HepG2 (cell line): Measurements from ENCODE around the gene CNTD1. TPM values are rescaled to one million over a fixed set of nuclear protein-coding genes. Genes with fewer than 3 reads are reported as not detected.

ENCODE experiments used
- AGO2 ChIP-seq: fragments of 200-400 bp; formaldehyde crosslinking; optimal IDR thresholded peaks from 2 replicates; pipeline ENCODE3; 2017; ENCODE audit warnings: mild to moderate bottlenecking, low read depth, low read length, moderate library complexity
- CBX1 ChIP-seq: IDR thresholded peaks from one replicate; pipeline ENCODE4 v1.6.1; 2016; ENCODE audit warnings: antibody characterized with exemption, low read depth
- DNMT1 ChIP-seq: sonication (generic); formaldehyde crosslinking; IDR thresholded peaks from 2 replicates; pipeline ENCODE4 v1.5.1; 2020; ENCODE audit warnings: mild to moderate bottlenecking, missing genetic modification reagents
- DPF2 ChIP-seq: sonication (generic); formaldehyde crosslinking; IDR thresholded peaks from 2 replicates; pipeline ENCODE4 v1.4.0; 2020; ENCODE audit warnings: mild to moderate bottlenecking, low read depth, missing genetic modification reagents, borderline replicate concordance
- ELF1 ChIP-seq: sonication (generic); formaldehyde crosslinking; IDR thresholded peaks from 2 replicates; pipeline ENCODE4 v1.4.0; 2020; ENCODE audit warnings: missing genetic modification reagents
- FOXM1 ChIP-seq: sonication (generic); formaldehyde crosslinking; IDR thresholded peaks from 2 replicates; pipeline ENCODE4 v1.5.0; 2020; ENCODE audit warnings: missing genetic modification reagents
- KAT2B ChIP-seq: fragments of 150-350 bp; IDR thresholded peaks from 2 replicates; pipeline ENCODE4 v1.6.1; 2014; ENCODE audit warnings: low read depth, low read length, borderline replicate concordance
- NCOA2 ChIP-seq: sonication (generic); formaldehyde crosslinking; IDR thresholded peaks from 2 replicates; pipeline ENCODE4 v1.8.0; 2022; ENCODE audit warnings: inconsistent platforms
- RFX5 ChIP-seq: IDR thresholded peaks from 2 replicates; pipeline ENCODE4 v1.6.1; 2011; ENCODE audit warnings: low read depth, low read length, improper control_type of control experiment
- SMARCC2 ChIP-seq: fragments of 450-650 bp; IDR thresholded peaks from 2 replicates; pipeline ENCODE4 v1.6.1; 2017; ENCODE audit warnings: antibody characterized with exemption, mild to moderate bottlenecking
- SOX13 ChIP-seq, 3 experiments: fragments of 450-650 bp in 1 of 3; sonication (generic) in 1 of 3; formaldehyde crosslinking in 1 of 3; IDR thresholded peaks in 2 of 3; conservative IDR thresholded peaks in 1 of 3; 2 replicates each; pipeline versions ENCODE4 v1.5.0 to v1.6.1; 2016 to 2020; ENCODE audit warnings: antibody characterized with exemption in 1 of 3, mild to moderate bottlenecking in 1 of 3, missing compliant biosample characterization in 1 of 3, missing genetic modification reagents in 1 of 3, moderate library complexity in 1 of 3
- THAP11 ChIP-seq: IDR thresholded peaks from 2 replicates; pipeline ENCODE4 v1.6.1; 2016; ENCODE audit warnings: missing biosample characterization, missing genetic modification reagents
- ZFAT ChIP-seq: sonication (generic); formaldehyde crosslinking; conservative IDR thresholded peaks from 2 replicates; pipeline ENCODE4 v1.8.1; 2023; ENCODE audit warnings: missing genetic modification reagents, inconsistent platforms
- ZNF12 ChIP-seq: sonication (generic); formaldehyde crosslinking; IDR thresholded peaks from 2 replicates; pipeline ENCODE4 v1.5.0; 2020; ENCODE audit warnings: missing genetic modification reagents
- ZNF235 ChIP-seq: sonication (generic); formaldehyde crosslinking; IDR thresholded peaks from 2 replicates; pipeline ENCODE4 v1.8.1; 2023; ENCODE audit warnings: mild to moderate bottlenecking, missing genetic modification reagents, borderline replicate concordance
- ZNF329 ChIP-seq: sonication (generic); formaldehyde crosslinking; IDR thresholded peaks from 2 replicates; pipeline ENCODE4 v1.9.0; 2021; ENCODE audit warnings: low read depth, mild to moderate bottlenecking, missing genetic modification reagents
- ZNF652 ChIP-seq: IDR thresholded peaks from 2 replicates; pipeline ENCODE4 v1.6.1; 2016; ENCODE audit warnings: low read depth, borderline replicate concordance
- ZNF678 ChIP-seq: sonication (generic); formaldehyde crosslinking; IDR thresholded peaks from 2 replicates; pipeline ENCODE4 v1.4.0; 2020; ENCODE audit warnings: mild to moderate bottlenecking, missing genetic modification reagents
- ZNF83 ChIP-seq: sonication (generic); formaldehyde crosslinking; IDR thresholded peaks from 2 replicates; pipeline ENCODE4 v1.4.0; 2020; ENCODE audit warnings: missing genetic modification reagents, mild to moderate bottlenecking, borderline replicate concordance
- polyA plus RNA-seq, 8 experiments: library from polyadenylated mRNA; depleted of rRNA in 3 of 8; stranded (reverse) in 7 of 8; unstranded in 1 of 8; fragments of >200 nt; fragmentation: Illumina TruSeq in 4 of 8; extraction: Trizol in 4 of 8; gene quantifications; 2 replicates each; pipeline versions ENCODE4 v1.2.1 to v1.2.3, GENCODE V29; 2011 to 2016; ENCODE audit warnings: low read depth in 4 of 8, missing spikeins in 1 of 8, mixed read lengths in 1 of 8; ENCODE audit not compliant: insufficient read depth in 1 of 8
- total RNA-seq, 5 experiments: library from RNA; depleted of rRNA; stranded (reverse); fragments of >200 nt; fragmentation: Illumina TruSeq; extraction: Trizol; gene quantifications; 2 replicates each; pipeline ENCODE4 v1.2.3, GENCODE V29; 2016; ENCODE audit warnings: low read depth in 1 of 5
- TF ChIP-seq, protein P1 (sequence below): IDR thresholded peaks from 2 replicates; pipeline ENCODE4 v1.6.1; 2018; ENCODE audit warnings: missing genetic modification reagents
- TF ChIP-seq, protein P2 (sequence below): sonication (generic); formaldehyde crosslinking; conservative IDR thresholded peaks from 2 replicates; pipeline ENCODE4 v1.4.0; 2020; ENCODE audit warnings: missing genetic modification reagents
- TF ChIP-seq, protein P3 (sequence below): sonication (generic); formaldehyde crosslinking; IDR thresholded peaks from 2 replicates; pipeline ENCODE4 v1.4.0; 2020; ENCODE audit warnings: missing genetic modification reagents, borderline replicate concordance
- TF ChIP-seq, protein P4 (sequence below): sonication (generic); formaldehyde crosslinking; IDR thresholded peaks from 2 replicates; pipeline ENCODE4 v1.4.0; 2020; ENCODE audit warnings: mild to moderate bottlenecking, missing genetic modification reagents

Gene CNTD1
- total and polyA plus RNA-seq, 2 of the 13 experiments (the other 11 are each of a cell fraction or from before 2014, with no cell fraction given), result 0.11 to 0.15 TPM

DNA sequence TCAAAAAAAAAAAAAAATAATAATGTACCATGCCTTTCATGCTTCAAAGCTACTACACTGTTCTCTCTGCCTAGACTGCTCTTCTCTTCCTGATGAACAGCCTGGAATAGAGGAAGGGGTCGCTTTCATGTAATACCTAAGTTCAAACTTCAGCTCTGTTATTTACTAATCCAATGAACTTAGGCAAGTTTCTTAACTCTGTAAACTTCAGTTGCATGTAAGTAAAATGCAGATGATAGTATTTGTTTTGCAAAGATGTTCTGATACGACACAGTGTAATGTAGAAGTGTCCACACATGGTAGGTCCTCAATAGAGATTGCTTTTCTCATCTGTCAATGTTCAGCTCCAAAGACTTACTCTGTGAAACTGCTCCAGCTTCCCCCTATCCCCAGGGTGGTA, 6.7 kb upstream of the CNTD1 start (continued):
- TF ChIP-seq ZNF652 (CRISPR knock-in tag) (0 out of 2 replicates have a peak, but pooled peaks have one; percentile 46), SOX13 (IDR thresholded peaks at IDR 0.05) (no peak), SOX13 (CRISPR knock-in tag; conservative IDR thresholded peaks at IDR 0.05 in 1 of 2, IDR thresholded peaks at IDR 0.05 in 1 of 2) (no peak; a peak in 1 of 4 replicates), ZNF12 (no peak), FOXM1 (CRISPR knock-in tag) (no peak), ZNF235 (CRISPR knock-in tag) (no peak), SMARCC2 (no peak), RFX5 (no peak), CBX1 (no peak), DNMT1 (CRISPR knock-in tag) (no peak), THAP11 (peak; percentile 60), ZNF678 (CRISPR knock-in tag) (no peak), ELF1 (CRISPR knock-in tag) (0 out of 2 replicates have a peak, but pooled peaks have one; percentile 9), ZFAT (CRISPR knock-in tag) (no peak), ZNF329 (CRISPR knock-in tag) (no peak), AGO2 (no peak), DPF2 (CRISPR knock-in tag) (peak; percentile 28; the same call in 1 of the 2 replicates), KAT2B (no peak), ZNF83 (CRISPR knock-in tag) (no peak), NCOA2 (peak; percentile 36; the same call in 1 of the 2 replicates)
- TF ChIP-seq, protein P1, sequence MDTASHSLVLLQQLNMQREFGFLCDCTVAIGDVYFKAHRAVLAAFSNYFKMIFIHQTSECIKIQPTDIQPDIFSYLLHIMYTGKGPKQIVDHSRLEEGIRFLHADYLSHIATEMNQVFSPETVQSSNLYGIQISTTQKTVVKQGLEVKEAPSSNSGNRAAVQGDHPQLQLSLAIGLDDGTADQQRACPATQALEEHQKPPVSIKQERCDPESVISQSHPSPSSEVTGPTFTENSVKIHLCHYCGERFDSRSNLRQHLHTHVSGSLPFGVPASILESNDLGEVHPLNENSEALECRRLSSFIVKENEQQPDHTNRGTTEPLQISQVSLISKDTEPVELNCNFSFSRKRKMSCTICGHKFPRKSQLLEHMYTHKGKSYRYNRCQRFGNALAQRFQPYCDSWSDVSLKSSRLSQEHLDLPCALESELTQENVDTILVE (CRISPR knock-in tag), result no peak
- TF ChIP-seq, protein P2, sequence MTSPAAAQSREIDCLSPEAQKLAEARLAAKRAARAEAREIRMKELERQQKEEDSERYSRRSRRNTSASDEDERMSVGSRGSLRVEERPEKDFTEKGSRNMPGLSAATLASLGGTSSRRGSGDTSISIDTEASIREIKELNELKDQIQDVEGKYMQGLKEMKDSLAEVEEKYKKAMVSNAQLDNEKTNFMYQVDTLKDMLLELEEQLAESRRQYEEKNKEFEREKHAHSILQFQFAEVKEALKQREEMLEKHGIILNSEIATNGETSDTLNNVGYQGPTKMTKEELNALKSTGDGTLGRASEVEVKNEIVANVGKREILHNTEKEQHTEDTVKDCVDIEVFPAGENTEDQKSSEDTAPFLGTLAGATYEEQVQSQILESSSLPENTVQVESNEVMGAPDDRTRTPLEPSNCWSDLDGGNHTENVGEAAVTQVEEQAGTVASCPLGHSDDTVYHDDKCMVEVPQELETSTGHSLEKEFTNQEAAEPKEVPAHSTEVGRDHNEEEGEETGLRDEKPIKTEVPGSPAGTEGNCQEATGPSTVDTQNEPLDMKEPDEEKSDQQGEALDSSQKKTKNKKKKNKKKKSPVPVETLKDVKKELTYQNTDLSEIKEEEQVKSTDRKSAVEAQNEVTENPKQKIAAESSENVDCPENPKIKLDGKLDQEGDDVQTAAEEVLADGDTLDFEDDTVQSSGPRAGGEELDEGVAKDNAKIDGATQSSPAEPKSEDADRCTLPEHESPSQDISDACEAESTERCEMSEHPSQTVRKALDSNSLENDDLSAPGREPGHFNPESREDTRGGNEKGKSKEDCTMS, result no peak
- TF ChIP-seq, protein P3, sequence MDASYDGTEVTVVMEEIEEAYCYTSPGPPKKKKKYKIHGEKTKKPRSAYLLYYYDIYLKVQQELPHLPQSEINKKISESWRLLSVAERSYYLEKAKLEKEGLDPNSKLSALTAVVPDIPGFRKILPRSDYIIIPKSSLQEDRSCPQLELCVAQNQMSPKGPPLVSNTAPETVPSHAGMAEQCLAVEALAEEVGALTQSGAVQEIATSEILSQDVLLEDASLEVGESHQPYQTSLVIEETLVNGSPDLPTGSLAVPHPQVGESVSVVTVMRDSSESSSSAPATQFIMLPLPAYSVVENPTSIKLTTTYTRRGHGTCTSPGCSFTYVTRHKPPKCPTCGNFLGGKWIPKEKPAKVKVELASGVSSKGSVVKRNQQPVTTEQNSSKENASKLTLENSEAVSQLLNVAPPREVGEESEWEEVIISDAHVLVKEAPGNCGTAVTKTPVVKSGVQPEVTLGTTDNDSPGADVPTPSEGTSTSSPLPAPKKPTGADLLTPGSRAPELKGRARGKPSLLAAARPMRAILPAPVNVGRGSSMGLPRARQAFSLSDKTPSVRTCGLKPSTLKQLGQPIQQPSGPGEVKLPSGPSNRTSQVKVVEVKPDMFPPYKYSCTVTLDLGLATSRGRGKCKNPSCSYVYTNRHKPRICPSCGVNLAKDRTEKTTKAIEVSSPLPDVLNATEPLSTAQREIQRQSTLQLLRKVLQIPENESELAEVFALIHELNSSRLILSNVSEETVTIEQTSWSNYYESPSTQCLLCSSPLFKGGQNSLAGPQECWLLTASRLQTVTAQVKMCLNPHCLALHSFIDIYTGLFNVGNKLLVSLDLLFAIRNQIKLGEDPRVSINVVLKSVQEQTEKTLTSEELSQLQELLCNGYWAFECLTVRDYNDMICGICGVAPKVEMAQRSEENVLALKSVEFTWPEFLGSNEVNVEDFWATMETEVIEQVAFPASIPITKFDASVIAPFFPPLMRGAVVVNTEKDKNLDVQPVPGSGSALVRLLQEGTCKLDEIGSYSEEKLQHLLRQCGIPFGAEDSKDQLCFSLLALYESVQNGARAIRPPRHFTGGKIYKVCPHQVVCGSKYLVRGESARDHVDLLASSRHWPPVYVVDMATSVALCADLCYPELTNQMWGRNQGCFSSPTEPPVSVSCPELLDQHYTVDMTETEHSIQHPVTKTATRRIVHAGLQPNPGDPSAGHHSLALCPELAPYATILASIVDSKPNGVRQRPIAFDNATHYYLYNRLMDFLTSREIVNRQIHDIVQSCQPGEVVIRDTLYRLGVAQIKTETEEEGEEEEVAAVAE, result peak; percentile 50; the same call in 1 of the 2 replicates
- TF ChIP-seq, protein P4, sequence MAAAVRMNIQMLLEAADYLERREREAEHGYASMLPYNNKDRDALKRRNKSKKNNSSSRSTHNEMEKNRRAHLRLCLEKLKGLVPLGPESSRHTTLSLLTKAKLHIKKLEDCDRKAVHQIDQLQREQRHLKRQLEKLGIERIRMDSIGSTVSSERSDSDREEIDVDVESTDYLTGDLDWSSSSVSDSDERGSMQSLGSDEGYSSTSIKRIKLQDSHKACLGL (CRISPR knock-in tag), result no peak
